HEK293 (cell line): ENCODE data around the gene PZP.
"Not testable (repeated sequence)": the region's sequence is repeated elsewhere in the genome, so short reads cannot be mapped to it uniquely, and the experiment has no call there.

Experiments used
- CTCF ChIA-PET: fragments of 350-600 bp; formaldehyde crosslinking; extraction: SDS; loops from one replicate; lab custom pipeline; 2021; ENCODE audit warnings: antibody characterized with exemption; lab: Yijun Ruan, JAX
- POLR2A ChIA-PET: fragments of 300-600 bp; formaldehyde crosslinking; extraction: SDS; loops from one replicate; lab custom pipeline; 2020; ENCODE audit warnings: antibody characterized with exemption, inconsistent platforms; lab: Yijun Ruan, JAX
- H3K27ac ChIP-seq: fragments of 200-500 bp; sonication (Bioruptor generic); 2 replicates; pipeline ENCODE4 v1.5.1; 2014; ENCODE audit warnings: low read depth, low read length, control low read depth, inconsistent platforms; ENCODE audit errors: extremely low read depth
- H3K36me3 ChIP-seq, 2 experiments: fragments of 200-500 bp in 1 of 2; sonication (Bioruptor generic) in 1 of 2; 1 replicate in 1 of 2; 2 replicates in 1 of 2; pipeline ENCODE4 v1.5.1; 2014 to 2017; ENCODE audit warnings: inconsistent platforms in 2 of 2, low read length in 2 of 2; ENCODE audit not compliant: control insufficient read depth in 2 of 2, insufficient read depth in 1 of 2
- H3K4me1 ChIP-seq: fragments of 200-500 bp; sonication (Bioruptor generic); 2 replicates; pipeline ENCODE4 v1.5.1; 2014; ENCODE audit warnings: mild to moderate bottlenecking, low read length, inconsistent platforms; ENCODE audit not compliant: control insufficient read depth, insufficient read depth
- H3K4me3 ChIP-seq: 2 replicates; pipeline ENCODE4 v1.5.1; 2011; ENCODE audit warnings: low read depth, mild to moderate bottlenecking, control low read depth, low read length, moderate library complexity
- H3K9me3 ChIP-seq: fragments of 200-500 bp; sonication (Bioruptor generic); 2 replicates; pipeline ENCODE4 v1.5.1; 2014; ENCODE audit warnings: low read depth, low read length, inconsistent platforms; ENCODE audit not compliant: control insufficient read depth, insufficient read depth
- GLIS1 ChIP-seq: fragments of 450-650 bp; formaldehyde crosslinking; IDR thresholded peaks from 2 replicates; pipeline ENCODE4 v1.5.1; 2016; ENCODE audit warnings: missing biosample characterization, missing genetic modification characterization
- HOXC10 ChIP-seq: sonication (generic); formaldehyde crosslinking; IDR thresholded peaks from 2 replicates; pipeline ENCODE4 v1.8.1; 2023; ENCODE audit warnings: mild to moderate bottlenecking, missing genetic modification reagents
- IKZF3 ChIP-seq: fragments of 450-650 bp; IDR thresholded peaks from 2 replicates; pipeline ENCODE4 v1.5.0; 2018; ENCODE audit warnings: missing biosample characterization, mild to moderate bottlenecking, missing genetic modification characterization, moderate library complexity
- WT1 ChIP-seq: fragments of 450-650 bp; formaldehyde crosslinking; IDR thresholded peaks from 2 replicates; pipeline ENCODE4 v1.5.1; 2016; ENCODE audit warnings: missing biosample characterization, missing genetic modification characterization
- ZBTB1 ChIP-seq: fragments of 450-650 bp; formaldehyde crosslinking; IDR thresholded peaks from 2 replicates; pipeline ENCODE4 v1.5.1; 2016; ENCODE audit warnings: missing biosample characterization, missing genetic modification characterization
- ZBTB17 ChIP-seq: fragments of 450-650 bp; formaldehyde crosslinking; IDR thresholded peaks from 2 replicates; pipeline ENCODE4 v1.5.1; 2016; ENCODE audit warnings: missing biosample characterization, missing genetic modification characterization
- ZFP41 ChIP-seq: fragments of 450-650 bp; formaldehyde crosslinking; IDR thresholded peaks from 2 replicates; pipeline ENCODE4 v1.5.1; 2016; ENCODE audit warnings: missing biosample characterization, missing genetic modification characterization, borderline replicate concordance
- ZNF341 ChIP-seq: fragments of 450-650 bp; formaldehyde crosslinking; IDR thresholded peaks from 2 replicates; pipeline ENCODE4; 2016; ENCODE audit warnings: low read depth, missing biosample characterization, missing genetic modification characterization
- ZNF350 ChIP-seq: fragments of 450-650 bp; formaldehyde crosslinking; IDR thresholded peaks from 2 replicates; pipeline ENCODE4 v1.5.0; 2017; ENCODE audit warnings: missing biosample characterization, mild to moderate bottlenecking, missing genetic modification characterization
- ZNF404 ChIP-seq: fragments of 450-650 bp; formaldehyde crosslinking; IDR thresholded peaks from 2 replicates; pipeline ENCODE4 v1.5.1; 2017; ENCODE audit warnings: missing biosample characterization, missing genetic modification characterization
- ZNF423 ChIP-seq: fragments of 450-650 bp; formaldehyde crosslinking; IDR thresholded peaks from 2 replicates; pipeline ENCODE4 v1.5.1; 2016; ENCODE audit warnings: missing biosample characterization, missing genetic modification characterization
- ZNF510 ChIP-seq: fragments of 450-650 bp; formaldehyde crosslinking; IDR thresholded peaks from 2 replicates; pipeline ENCODE4 v1.5.1; 2018; ENCODE audit warnings: mild to moderate bottlenecking, missing genetic modification characterization, missing biosample characterization; ENCODE audit not compliant: insufficient replicate concordance
- ZNF530 ChIP-seq: fragments of 450-650 bp; formaldehyde crosslinking; IDR thresholded peaks from 2 replicates; pipeline ENCODE4 v1.5.1; 2016; ENCODE audit warnings: low read depth, missing biosample characterization, missing genetic modification characterization
- ZNF548 ChIP-seq: fragments of 450-650 bp; formaldehyde crosslinking; IDR thresholded peaks from 2 replicates; pipeline ENCODE4 v1.5.1; 2016; ENCODE audit warnings: missing biosample characterization, missing genetic modification characterization
- ZNF555 ChIP-seq: fragments of 450-650 bp; formaldehyde crosslinking; conservative IDR thresholded peaks from 2 replicates; pipeline ENCODE4 v1.5.1; 2017; ENCODE audit warnings: missing biosample characterization, mild to moderate bottlenecking, missing genetic modification characterization, inconsistent platforms
- ZNF558 ChIP-seq: fragments of 450-650 bp; formaldehyde crosslinking; IDR thresholded peaks from 2 replicates; pipeline ENCODE4 v1.5.1; 2016; ENCODE audit warnings: missing biosample characterization, missing genetic modification characterization
- ZNF585B ChIP-seq: fragments of 450-650 bp; formaldehyde crosslinking; IDR thresholded peaks from 2 replicates; pipeline ENCODE4 v1.5.1; 2016; ENCODE audit warnings: missing biosample characterization, missing genetic modification characterization
- ZNF596 ChIP-seq: fragments of 450-650 bp; IDR thresholded peaks from 2 replicates; pipeline ENCODE4 v1.5.0; 2018; ENCODE audit warnings: missing biosample characterization, mild to moderate bottlenecking, missing genetic modification characterization, moderate library complexity
- ZNF670 ChIP-seq: fragments of 450-650 bp; formaldehyde crosslinking; IDR thresholded peaks from 2 replicates; pipeline ENCODE4 v1.5.1; 2016; ENCODE audit warnings: missing biosample characterization, missing genetic modification characterization, low read depth
- ZNF747 ChIP-seq: fragments of 450-650 bp; formaldehyde crosslinking; IDR thresholded peaks from 2 replicates; pipeline ENCODE4 v1.5.1; 2016; ENCODE audit warnings: missing biosample characterization, missing genetic modification characterization
- ZNF785 ChIP-seq: fragments of 450-650 bp; formaldehyde crosslinking; IDR thresholded peaks from 2 replicates; pipeline ENCODE4 v1.5.1; 2016; ENCODE audit warnings: missing biosample characterization, missing genetic modification characterization
- ZXDB ChIP-seq: fragments of 450-650 bp; formaldehyde crosslinking; IDR thresholded peaks from 2 replicates; pipeline ENCODE4 v1.5.1; 2016; ENCODE audit warnings: missing biosample characterization, missing genetic modification characterization
- TF ChIP-seq, protein P1 (sequence below): fragments of 450-650 bp; formaldehyde crosslinking; IDR thresholded peaks from 2 replicates; pipeline ENCODE4 v1.5.1; 2016; ENCODE audit warnings: missing biosample characterization, missing genetic modification characterization
- TF ChIP-seq, protein P2 (sequence below): fragments of 450-650 bp; formaldehyde crosslinking; IDR thresholded peaks from 2 replicates; pipeline ENCODE4 v1.5.1; 2016; ENCODE audit warnings: missing biosample characterization, missing genetic modification characterization
- TF ChIP-seq, protein P3 (sequence below): fragments of 450-650 bp; formaldehyde crosslinking; IDR thresholded peaks from 2 replicates; pipeline ENCODE4 v1.5.1; 2016; ENCODE audit warnings: missing biosample characterization, missing genetic modification characterization
- TF ChIP-seq, protein P4 (sequence below): fragments of 450-650 bp; formaldehyde crosslinking; IDR thresholded peaks from 2 replicates; pipeline ENCODE4 v1.5.1; 2016; ENCODE audit warnings: missing biosample characterization, missing genetic modification characterization

Gene PZP

DNA sequence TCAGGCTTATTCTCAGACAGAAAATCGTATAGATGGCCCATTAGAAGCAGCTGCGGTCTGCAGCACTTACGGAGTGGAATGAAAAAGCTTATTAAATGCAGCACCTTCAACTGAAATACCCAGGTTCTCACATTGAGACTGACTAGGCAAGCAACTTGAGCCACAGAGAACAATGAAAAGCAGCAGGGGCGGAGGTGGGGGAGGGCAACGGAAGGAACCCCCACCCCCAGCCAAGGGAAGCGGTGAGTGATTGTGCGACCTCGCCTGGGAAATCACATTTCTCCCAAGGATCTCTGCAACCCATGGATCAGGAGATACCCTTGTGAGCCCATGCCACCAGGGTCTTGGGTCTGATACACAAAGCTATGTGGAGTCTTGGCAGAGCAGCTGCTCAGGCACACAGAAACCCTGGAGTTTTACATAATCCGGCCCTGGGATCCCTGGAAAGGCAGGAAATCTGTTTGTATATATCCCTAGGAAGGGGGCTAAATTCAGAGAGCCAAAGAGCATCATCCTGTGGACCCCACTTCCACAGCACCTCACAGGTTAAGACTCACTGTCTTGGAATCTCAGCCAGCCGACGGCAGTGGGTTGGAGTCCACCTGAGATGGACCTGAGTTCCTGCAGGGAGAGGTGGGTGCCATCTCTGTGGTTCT, 38.1 kb downstream of the PZP start:
- ChIA-PET POLR2A (no interaction called here), CTCF (no interaction called here)
- Histone ChIP-seq H3K9me3 (no peaks in the 10 kb centered on the region), H3K36me3 (no peaks in the 10 kb centered on the region), H3K4me1 (no peaks in the 10 kb centered on the region), H3K4me3 (no peak overlapping the region), H3K27ac (no peak overlapping the region)
- TF ChIP-seq IKZF3 (no peak), ZNF670 (tag by site-specific recombination) (no peak), ZNF596 (tag by site-specific recombination) (no peak), ZFP41 (tag by site-specific recombination) (no peak), WT1 (no peak), ZNF510 (no peak), ZNF585B (tag by site-specific recombination) (no peak), ZNF785 (tag by site-specific recombination) (no peak), ZNF548 (tag by site-specific recombination) (no peak), ZNF423 (tag by site-specific recombination) (no peak)
- TF ChIP-seq, protein P1, sequence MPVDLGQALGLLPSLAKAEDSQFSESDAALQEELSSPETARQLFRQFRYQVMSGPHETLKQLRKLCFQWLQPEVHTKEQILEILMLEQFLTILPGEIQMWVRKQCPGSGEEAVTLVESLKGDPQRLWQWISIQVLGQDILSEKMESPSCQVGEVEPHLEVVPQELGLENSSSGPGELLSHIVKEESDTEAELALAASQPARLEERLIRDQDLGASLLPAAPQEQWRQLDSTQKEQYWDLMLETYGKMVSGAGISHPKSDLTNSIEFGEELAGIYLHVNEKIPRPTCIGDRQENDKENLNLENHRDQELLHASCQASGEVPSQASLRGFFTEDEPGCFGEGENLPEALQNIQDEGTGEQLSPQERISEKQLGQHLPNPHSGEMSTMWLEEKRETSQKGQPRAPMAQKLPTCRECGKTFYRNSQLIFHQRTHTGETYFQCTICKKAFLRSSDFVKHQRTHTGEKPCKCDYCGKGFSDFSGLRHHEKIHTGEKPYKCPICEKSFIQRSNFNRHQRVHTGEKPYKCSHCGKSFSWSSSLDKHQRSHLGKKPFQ (tag by site-specific recombination): no peak
- TF ChIP-seq, protein P2, sequence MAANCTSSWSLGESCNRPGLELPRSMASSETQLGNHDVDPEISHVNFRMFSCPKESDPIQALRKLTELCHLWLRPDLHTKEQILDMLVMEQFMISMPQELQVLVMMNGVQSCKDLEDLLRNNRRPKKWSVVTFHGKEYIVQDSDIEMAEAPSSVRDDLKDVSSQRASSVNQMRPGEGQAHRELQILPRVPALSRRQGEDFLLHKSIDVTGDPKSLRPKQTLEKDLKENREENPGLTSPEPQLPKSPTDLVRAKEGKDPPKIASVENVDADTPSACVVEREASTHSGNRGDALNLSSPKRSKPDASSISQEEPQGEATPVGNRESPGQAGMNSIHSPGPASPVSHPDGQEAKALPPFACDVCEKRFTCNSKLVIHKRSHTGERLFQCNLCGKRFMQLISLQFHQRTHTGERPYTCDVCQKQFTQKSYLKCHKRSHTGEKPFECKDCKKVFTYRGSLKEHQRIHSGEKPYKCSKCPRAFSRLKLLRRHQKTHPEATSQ (tag by site-specific recombination): no peak

DNA sequence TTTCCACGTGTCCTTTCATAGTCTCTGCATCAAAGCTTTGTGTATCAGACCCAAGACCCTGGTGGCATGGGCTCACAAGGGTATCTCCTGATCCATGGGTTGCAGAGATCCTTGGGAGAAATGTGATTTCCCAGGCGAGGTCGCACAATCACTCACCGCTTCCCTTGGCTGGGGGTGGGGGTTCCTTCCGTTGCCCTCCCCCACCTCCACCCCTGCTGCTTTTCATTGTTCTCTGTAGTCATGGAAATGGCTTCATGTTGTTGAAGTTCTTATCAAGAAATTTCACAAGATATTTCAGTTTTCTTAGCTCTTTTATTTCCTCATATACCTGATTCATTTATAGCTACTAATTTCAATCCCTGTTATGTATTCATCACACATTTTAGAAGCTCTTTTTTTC, 40.9 kb downstream of the PZP start:
- H3K4me3 ChIP-seq, CTCF ChIA-PET: not testable (repeated sequence)
- POLR2A ChIA-PET: interaction anchor here (0.6 kb wide), 1 partner anchor 466 kb away, joined by 3 read pairs; no protein-coding TSS in a partner anchor

DNA sequence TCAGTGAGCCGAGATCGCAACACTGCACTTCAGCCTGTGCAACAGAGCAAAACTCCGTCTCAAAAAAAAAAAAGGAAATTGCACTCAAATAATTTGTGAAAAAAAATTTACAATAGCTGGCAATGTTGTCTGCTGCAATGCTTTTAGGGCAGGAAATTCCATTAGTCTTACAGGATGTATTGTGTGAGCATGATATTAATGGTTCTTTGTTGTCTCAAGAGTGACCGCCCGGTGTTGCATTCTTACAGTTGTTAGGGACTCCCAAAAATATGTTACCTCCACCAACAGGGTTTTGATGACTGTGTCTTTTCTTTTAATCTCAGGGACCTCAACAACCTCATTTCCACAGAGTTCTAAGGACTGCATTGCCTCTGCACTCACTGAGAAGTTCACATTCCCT, 44.8 kb downstream of the PZP start:
- H3K27ac ChIP-seq: no peak overlapping the region
- CTCF ChIA-PET: no interaction called here
- H3K36me3 ChIP-seq: no peaks in the 10 kb centered on the region
- no peak overlapping the region for H3K4me3 ChIP-seq
- no peaks in the 10 kb centered on the region for H3K9me3 ChIP-seq
- POLR2A ChIA-PET: no interaction called here
- H3K4me1 ChIP-seq: no peaks in the 10 kb centered on the region
- TF ChIP-seq, protein P3, sequence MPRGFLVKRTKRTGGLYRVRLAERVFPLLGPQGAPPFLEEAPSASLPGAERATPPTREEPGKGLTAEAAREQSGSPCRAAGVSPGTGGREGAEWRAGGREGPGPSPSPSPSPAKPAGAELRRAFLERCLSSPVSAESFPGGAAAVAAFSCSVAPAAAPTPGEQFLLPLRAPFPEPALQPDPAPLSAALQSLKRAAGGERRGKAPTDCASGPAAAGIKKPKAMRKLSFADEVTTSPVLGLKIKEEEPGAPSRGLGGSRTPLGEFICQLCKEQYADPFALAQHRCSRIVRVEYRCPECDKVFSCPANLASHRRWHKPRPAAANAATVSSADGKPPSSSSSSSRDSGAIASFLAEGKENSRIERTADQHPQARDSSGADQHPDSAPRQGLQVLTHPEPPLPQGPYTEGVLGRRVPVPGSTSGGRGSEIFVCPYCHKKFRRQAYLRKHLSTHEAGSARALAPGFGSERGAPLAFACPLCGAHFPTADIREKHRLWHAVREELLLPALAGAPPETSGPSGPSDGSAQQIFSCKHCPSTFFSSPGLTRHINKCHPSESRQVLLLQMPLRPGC (tag by site-specific recombination): no peak
- TF ChIP-seq ZNF341 (tag by site-specific recombination) (no peak), ZNF747 (tag by site-specific recombination) (no peak), ZNF530 (tag by site-specific recombination) (no peak), ZNF555 (no peak), ZNF350 (no peak), HOXC10 (CRISPR knock-in tag) (no peak), ZBTB17 (tag by site-specific recombination) (no peak), ZBTB1 (tag by site-specific recombination) (no peak), ZNF558 (tag by site-specific recombination) (no peak), ZXDB (tag by site-specific recombination) (no peak), GLIS1 (no peak), ZNF510 (no peak), ZNF404 (tag by site-specific recombination) (no peak)
- TF ChIP-seq, protein P4, sequence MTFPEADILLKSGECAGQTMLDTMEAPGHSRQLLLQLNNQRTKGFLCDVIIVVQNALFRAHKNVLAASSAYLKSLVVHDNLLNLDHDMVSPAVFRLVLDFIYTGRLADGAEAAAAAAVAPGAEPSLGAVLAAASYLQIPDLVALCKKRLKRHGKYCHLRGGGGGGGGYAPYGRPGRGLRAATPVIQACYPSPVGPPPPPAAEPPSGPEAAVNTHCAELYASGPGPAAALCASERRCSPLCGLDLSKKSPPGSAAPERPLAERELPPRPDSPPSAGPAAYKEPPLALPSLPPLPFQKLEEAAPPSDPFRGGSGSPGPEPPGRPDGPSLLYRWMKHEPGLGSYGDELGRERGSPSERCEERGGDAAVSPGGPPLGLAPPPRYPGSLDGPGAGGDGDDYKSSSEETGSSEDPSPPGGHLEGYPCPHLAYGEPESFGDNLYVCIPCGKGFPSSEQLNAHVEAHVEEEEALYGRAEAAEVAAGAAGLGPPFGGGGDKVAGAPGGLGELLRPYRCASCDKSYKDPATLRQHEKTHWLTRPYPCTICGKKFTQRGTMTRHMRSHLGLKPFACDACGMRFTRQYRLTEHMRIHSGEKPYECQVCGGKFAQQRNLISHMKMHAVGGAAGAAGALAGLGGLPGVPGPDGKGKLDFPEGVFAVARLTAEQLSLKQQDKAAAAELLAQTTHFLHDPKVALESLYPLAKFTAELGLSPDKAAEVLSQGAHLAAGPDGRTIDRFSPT (tag by site-specific recombination): no peak

More for the DNA sequence above, 40.9 kb downstream of the PZP start:
- H3K9me3 ChIP-seq, H3K4me1 ChIP-seq, H3K36me3 ChIP-seq, H3K27ac ChIP-seq: not testable (repeated sequence)
